ENCODE data around the gene CFAP99. TPM values are rescaled to one million over a fixed set of nuclear protein-coding genes. Genes with fewer than 3 reads are reported as not detected.
"Not testable (repeated sequence)": the region's sequence is repeated elsewhere in the genome, so short reads cannot be mapped to it uniquely, and the experiment has no call there.

Gene CFAP99
- total and polyA plus RNA-seq, 9 of the 15 experiments (the other 6 are each of a cell fraction or from before 2014, with no cell fraction given) = 0.07 to 0.18 (median 0.09) TPM; not detected in 6

- peak in 1 of 3 experiments; percentile 33 for TF ChIP-seq YY1 (IDR thresholded peaks at IDR 0.05; ENCODE audit: borderline replicate concordance in 1 of 3, control insufficient read depth in 1 of 3, extremely low read depth in 1 of 3, insufficient read depth in 3 of 3, insufficient read length in 1 of 3, insufficient replicate concordance in 2 of 3, low read depth in 1 of 3, low read length in 2 of 3)
- TF ChIP-seq GATAD2B (IDR thresholded peaks at IDR 0.05; ENCODE audit: borderline replicate concordance) = peak; percentile 55; the same call in 1 of the 2 replicates
- TF ChIP-seq TEAD1 (CRISPR knock-in tag; IDR thresholded peaks at IDR 0.05) = peak in 1 of 2 experiments; percentile 76; a peak in 1 of 4 replicates
- 0 out of 2 replicates have a peak, but pooled peaks have one; percentile 10 for TF ChIP-seq TOE1 (IDR thresholded peaks at IDR 0.05; ENCODE audit: borderline replicate concordance)
- not testable (repeated sequence) for TF ChIP-seq TOE1 (CRISPR knock-in tag; IDR thresholded peaks at IDR 0.05; ENCODE audit: borderline replicate concordance, low read depth); CEBPG (tag; conservative IDR thresholded peaks at IDR 0.05 in 1 of 2, IDR thresholded peaks at IDR 0.05 in 1 of 2); NR4A1 (CRISPR knock-in tag; IDR thresholded peaks at IDR 0.05); ZBTB40 (CRISPR knock-in tag; IDR thresholded peaks at IDR 0.05)
- peak in 1 of 2 experiments; percentile 60; a peak in 2 of 4 replicates for TF ChIP-seq MNT (conservative IDR thresholded peaks at IDR 0.05)
- TF ChIP-seq CXXC5 (CRISPR knock-in tag; IDR thresholded peaks at IDR 0.05) = peak; percentile 25; the same call in 1 of the 2 replicates
- peak; percentile 19; the same call in 1 of the 2 replicates for TF ChIP-seq CEBPG (CRISPR knock-in tag; IDR thresholded peaks at IDR 0.05)
- peak; percentile 56; the same call in 1 of the 2 replicates for TF ChIP-seq NR4A1 (tag; IDR thresholded peaks at IDR 0.05)
- TF ChIP-seq RAD21 (CRISPR knock-in tag; conservative IDR thresholded peaks at IDR 0.05 in 1 of 2, IDR thresholded peaks at IDR 0.05 in 1 of 2) = 0 out of 4 replicates have a peak, but pooled peaks of 1 of the 2 experiments have one; percentile 18
- 0 out of 2 replicates have a peak, but pooled peaks have one; percentile 11 for TF ChIP-seq ZBTB40 (IDR thresholded peaks at IDR 0.05)
- TF ChIP-seq ZFP1 (CRISPR knock-in tag; IDR thresholded peaks at IDR 0.05) = 0 out of 2 replicates have a peak, but pooled peaks have one; percentile 41
Observed at GRCh38 chr4:2383220-2383631, 35.5 kb upstream of the CFAP99 start (continued).

Measured in K562 (cell line).